ENCODE measurements around the gene PCIF1.
"Not testable (repeated sequence)": the region's sequence is repeated elsewhere in the genome, so short reads cannot be mapped to it uniquely, and the experiment has no call there.

Gene PCIF1

GRCh38 chr20:45897289-45897688 lies 37.2 kb upstream of the PCIF1 start:
- DNase-seq (ENCODE audit: low spot score in 2 of 2) (no peak), ATAC-seq (ENCODE audit: low read depth) (no peak)
- no peak overlapping the region for H3K4me3 Mint-ChIP-seq
- H3K27me3 Mint-ChIP-seq, result no peaks in the 10 kb centered on the region
- H3K36me3 Mint-ChIP-seq, result peaks cover 17% of the 10 kb centered on the region
- peaks cover 13% of the 10 kb centered on the region for H3K4me1 Mint-ChIP-seq
- H3K9me3 Mint-ChIP-seq, result no peaks in the 10 kb centered on the region
- H3K27ac Mint-ChIP-seq, result no peak overlapping the region

- DNase-seq (ENCODE audit: low spot score in 2 of 2) (no peak), ATAC-seq (ENCODE audit: low read depth) (no peak)
- Mint-ChIP-seq H3K27me3 (no peaks in the 10 kb centered on the region), H3K36me3 (peaks cover 17% of the 10 kb centered on the region), H3K9me3 (no peaks in the 10 kb centered on the region), H3K4me1 (peaks cover 11% of the 10 kb centered on the region), H3K27ac (no peak overlapping the region), H3K4me3 (no peak overlapping the region)
Measured at GRCh38 chr20:45897692-45898091, 36.8 kb upstream of the PCIF1 start.

- Mint-ChIP-seq H3K4me1 (peaks cover 10% of the 10 kb centered on the region), H3K27me3 (no peaks in the 10 kb centered on the region), H3K36me3 (peaks cover 16% of the 10 kb centered on the region), H3K27ac (no peak overlapping the region), H3K4me3 (no peak overlapping the region), H3K9me3 (no peaks in the 10 kb centered on the region)
- ATAC-seq (ENCODE audit: low read depth) (no peak), DNase-seq (ENCODE audit: low spot score in 2 of 2) (no peak)
Measured at GRCh38 chr20:45898285-45898684, 36.2 kb upstream of the PCIF1 start.

GRCh38 chr20:45899046-45899835 lies 35.2 kb upstream of the PCIF1 start:
- H3K4me1 Mint-ChIP-seq, result peaks cover 8% of the 10 kb centered on the region
- no peaks in the 10 kb centered on the region for H3K27me3 Mint-ChIP-seq
- H3K36me3 Mint-ChIP-seq, result peaks cover 14% of the 10 kb centered on the region
- no peaks in the 10 kb centered on the region for H3K9me3 Mint-ChIP-seq
- no peak for ATAC-seq (ENCODE audit: low read depth)
- no peak overlapping the region for H3K27ac Mint-ChIP-seq
- no peak overlapping the region for H3K4me3 Mint-ChIP-seq
- no peak for DNase-seq (ENCODE audit: low spot score in 2 of 2)

GRCh38 chr20:45901332-45901731 lies 33.2 kb upstream of the PCIF1 start:
- H3K4me1 Mint-ChIP-seq; H3K27ac Mint-ChIP-seq; DNase-seq (ENCODE audit: low spot score in 2 of 2); H3K27me3 Mint-ChIP-seq; H3K9me3 Mint-ChIP-seq; ATAC-seq (ENCODE audit: low read depth); H3K4me3 Mint-ChIP-seq: not testable (repeated sequence)
- peaks cover 14% of the 10 kb centered on the region for H3K36me3 Mint-ChIP-seq

- DNase-seq (ENCODE audit: low spot score in 2 of 2) (no peak), ATAC-seq (ENCODE audit: low read depth) (no peak)
- Mint-ChIP-seq H3K27ac (no peak overlapping the region), H3K4me1 (peaks cover 8% of the 10 kb centered on the region), H3K4me3 (no peak overlapping the region), H3K36me3 (peaks cover 10% of the 10 kb centered on the region), H3K27me3 (no peaks in the 10 kb centered on the region), H3K9me3 (no peaks in the 10 kb centered on the region)
Measured at GRCh38 chr20:45902199-45902701, 32.2 kb upstream of the PCIF1 start.

GRCh38 chr20:45904583-45905504 lies 29.6 kb upstream of the PCIF1 start:
- Mint-ChIP-seq H3K27me3 (no peaks in the 10 kb centered on the region), H3K4me3 (no peak overlapping the region)
- ATAC-seq (ENCODE audit: low read depth), result no peak

GRCh38 chr20:45905505-45906079 lies 28.9 kb upstream of the PCIF1 start:
- Mint-ChIP-seq H3K4me3 (no peak overlapping the region), H3K9me3 (no peaks in the 10 kb centered on the region), H3K27me3 (no peaks in the 10 kb centered on the region), H3K4me1 (peaks cover 12% of the 10 kb centered on the region), H3K36me3 (no peaks in the 10 kb centered on the region), H3K27ac (no peak overlapping the region)
- DNase-seq (ENCODE audit: low spot score in 2 of 2) (no peak), ATAC-seq (ENCODE audit: low read depth) (no peak)

More at GRCh38 chr20:45904583-45905504, 29.6 kb upstream of the PCIF1 start:
- Mint-ChIP-seq H3K4me1 (peaks cover 11% of the 10 kb centered on the region), H3K27ac (no peak overlapping the region), H3K36me3 (no peaks in the 10 kb centered on the region), H3K9me3 (no peaks in the 10 kb centered on the region)
- no peak for DNase-seq (ENCODE audit: low spot score in 2 of 2)

GRCh38 chr20:45907219-45907948 lies 27.1 kb upstream of the PCIF1 start:
- Mint-ChIP-seq H3K4me3 (no peak overlapping the region), H3K9me3 (no peaks in the 10 kb centered on the region), H3K27ac (no peak overlapping the region), H3K27me3 (peaks cover 1% of the 10 kb centered on the region), H3K4me1 (peaks cover 20% of the 10 kb centered on the region), H3K36me3 (no peaks in the 10 kb centered on the region)
- ATAC-seq (ENCODE audit: low read depth), result no peak
- no peak for DNase-seq (ENCODE audit: low spot score in 2 of 2)

GRCh38 chr20:45908084-45908483 lies 26.4 kb upstream of the PCIF1 start:
- Mint-ChIP-seq H3K27me3 (peaks cover 4% of the 10 kb centered on the region), H3K36me3 (no peaks in the 10 kb centered on the region), H3K9me3 (no peaks in the 10 kb centered on the region), H3K4me1 (peaks cover 17% of the 10 kb centered on the region), H3K4me3 (no peak overlapping the region), H3K27ac (no peak overlapping the region)
- DNase-seq (ENCODE audit: low spot score in 2 of 2) (no peak), ATAC-seq (ENCODE audit: low read depth) (no peak)

- DNase-seq (ENCODE audit: low spot score in 2 of 2) (no peak), ATAC-seq (ENCODE audit: low read depth) (no peak)
- no peak overlapping the region for H3K4me3 Mint-ChIP-seq
- peaks cover 14% of the 10 kb centered on the region for H3K4me1 Mint-ChIP-seq
- H3K9me3 Mint-ChIP-seq, result no peaks in the 10 kb centered on the region
- no peak overlapping the region for H3K27ac Mint-ChIP-seq
- H3K36me3 Mint-ChIP-seq, result no peaks in the 10 kb centered on the region
- peaks cover 5% of the 10 kb centered on the region for H3K27me3 Mint-ChIP-seq
Measured at GRCh38 chr20:45909336-45909808, 25.1 kb upstream of the PCIF1 start.

GRCh38 chr20:45909817-45910669 lies 24.4 kb upstream of the PCIF1 start:
- peak overlapping the region; percentile 80 for H3K4me3 Mint-ChIP-seq
- no peak for ATAC-seq (ENCODE audit: low read depth)
- H3K36me3 Mint-ChIP-seq, result no peaks in the 10 kb centered on the region
- H3K27me3 Mint-ChIP-seq, result peaks cover 5% of the 10 kb centered on the region
- H3K27ac Mint-ChIP-seq, result peak overlapping the region; percentile 58
- peaks cover 14% of the 10 kb centered on the region for H3K4me1 Mint-ChIP-seq
- DNase-seq (ENCODE audit: low spot score in 2 of 2), result no peak
- H3K9me3 Mint-ChIP-seq, result no peaks in the 10 kb centered on the region

All from memory B cell (primary cell).